Large intestine (tissue), 3 donors: ENCODE results near the gene BECN2. TPM values are rescaled to one million over a fixed set of nuclear protein-coding genes. Genes with fewer than 3 reads are reported as not detected.

Experiments
- DNase-seq, 2 donors: peaks; one replicate each; pipeline versions ENCODE4 v3.0.0 to v3.0.0-alpha.2; 2013
- H3K27ac ChIP-seq: one replicate; pipeline ENCODE4 v1.5.1; 2013; ENCODE audit warnings: low read length
- H3K27me3 ChIP-seq: 2 replicates; pipeline ENCODE4 v1.6.1; 2013; ENCODE audit warnings: low read length; ENCODE audit not compliant: control insufficient read depth, insufficient read depth
- H3K36me3 ChIP-seq: 2 replicates; pipeline ENCODE4 v1.6.1; 2013; ENCODE audit warnings: low read length; ENCODE audit not compliant: control insufficient read depth, insufficient read depth
- H3K4me1 ChIP-seq: one replicate; pipeline ENCODE4 v1.6.1; 2013; ENCODE audit warnings: low read length; ENCODE audit not compliant: control insufficient read depth, insufficient read depth
- H3K4me3 ChIP-seq: one replicate; pipeline ENCODE4 v1.5.1; 2013; ENCODE audit warnings: low read length
- H3K9me3 ChIP-seq: one replicate; pipeline ENCODE4 v1.6.1; 2013; ENCODE audit warnings: mild to moderate bottlenecking, low read depth, low read length, moderate library complexity; ENCODE audit not compliant: control insufficient read depth
- WGBS: methylation state at CpG from one replicate; pipeline ENCODE4 v1.1.5; 2013; ENCODE audit warnings: low lambda C conversion rate; ENCODE audit not compliant: insufficient coverage; 5-methylcytosine and 5-hydroxymethylcytosine counted together
- polyA plus RNA-seq: library from polyadenylated mRNA; unstranded; fragments of 120-200 nt; gene quantifications from one replicate; pipeline ENCODE4 v1.2.1, GENCODE V29; 2013

The BECN2 gene
- polyA plus RNA-seq, 1 donor = not detected

DNA sequence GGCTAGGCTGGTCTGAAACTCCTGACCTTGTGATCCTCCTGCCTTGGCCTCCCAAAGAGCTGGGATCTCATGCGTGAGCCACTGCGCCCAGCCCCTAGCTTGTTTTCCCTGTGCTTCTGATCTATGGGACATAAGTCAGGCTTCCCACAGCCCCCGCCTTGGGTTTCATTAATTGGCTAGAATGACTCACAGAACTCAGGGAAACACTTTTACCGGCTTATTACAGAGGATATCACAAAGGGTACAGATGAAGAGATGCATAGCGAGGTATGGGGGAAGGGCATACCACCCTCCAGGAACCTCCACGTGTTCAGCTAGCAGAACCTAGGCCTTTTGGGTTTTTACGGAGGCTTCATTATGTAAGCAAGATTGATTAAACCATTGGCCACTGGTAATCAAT lies 42.9 kb downstream of the BECN2 start:
- WGBS = no CpG with 5 or more reads among the region's 7 CpGs
- no peaks in the 10 kb centered on the region for H3K27me3 ChIP-seq

DNA sequence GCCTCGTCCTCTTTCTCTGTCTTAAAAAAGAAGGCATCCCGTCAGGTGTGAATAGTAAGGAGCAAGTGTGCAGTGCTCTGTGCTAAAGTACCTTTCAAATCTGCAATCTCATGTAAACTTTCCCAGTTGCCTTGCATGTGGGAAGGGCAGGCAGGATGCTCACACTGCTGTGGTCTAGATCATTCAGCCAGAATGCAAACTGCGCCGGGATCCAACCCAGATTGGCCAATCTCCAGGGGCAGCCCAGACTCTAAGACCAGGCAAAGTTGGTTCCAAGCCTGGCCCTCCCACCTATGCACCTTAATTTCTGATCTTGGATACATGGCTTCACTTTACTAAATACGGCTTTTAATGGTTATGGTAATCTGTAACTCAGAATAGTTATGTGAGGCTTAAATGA lies 44.5 kb downstream of the BECN2 start:
- WGBS = no CpG with 5 or more reads among the region's 5 CpGs
- Histone ChIP-seq H3K4me3 (no peak overlapping the region), H3K4me1 (peaks cover 5% of the 10 kb centered on the region), H3K36me3 (no peaks in the 10 kb centered on the region), H3K27me3 (no peaks in the 10 kb centered on the region), H3K27ac (no peak overlapping the region), H3K9me3 (no peaks in the 10 kb centered on the region)
- no peak for DNase-seq

More for the DNA sequence above, 42.9 kb downstream of the BECN2 start:
- Histone ChIP-seq H3K27ac (no peak overlapping the region), H3K4me3 (no peak overlapping the region), H3K36me3 (no peaks in the 10 kb centered on the region), H3K9me3 (no peaks in the 10 kb centered on the region), H3K4me1 (peaks cover 5% of the 10 kb centered on the region)
- DNase-seq = no peak

DNA sequence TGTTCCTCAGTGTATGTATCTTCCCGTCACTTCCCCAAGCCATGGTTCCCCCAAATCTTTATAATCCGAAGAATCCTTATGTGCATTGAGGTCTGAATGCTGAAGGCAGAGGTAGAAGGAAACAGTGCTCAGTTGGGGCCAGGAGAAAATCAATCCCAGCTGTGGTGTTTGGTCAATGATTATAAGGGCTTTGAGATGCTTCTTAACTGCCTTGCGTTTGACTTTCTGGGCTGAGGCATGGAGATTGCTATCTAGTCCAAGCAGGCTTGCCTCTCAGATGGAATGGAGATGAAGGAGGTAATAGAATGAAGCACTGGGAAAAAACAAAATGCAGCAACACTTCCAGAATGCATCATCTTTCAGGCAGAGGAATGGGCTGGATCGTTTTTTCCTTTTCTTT lies 44.9 kb downstream of the BECN2 start:
- Histone ChIP-seq H3K9me3 (no peaks in the 10 kb centered on the region), H3K27ac (no peak overlapping the region), H3K4me1 (peaks cover 5% of the 10 kb centered on the region), H3K36me3 (no peaks in the 10 kb centered on the region), H3K4me3 (no peak overlapping the region), H3K27me3 (no peaks in the 10 kb centered on the region)
- 100% methylated on average over 1 of the region's 4 CpGs for WGBS
- DNase-seq = no peak

DNA sequence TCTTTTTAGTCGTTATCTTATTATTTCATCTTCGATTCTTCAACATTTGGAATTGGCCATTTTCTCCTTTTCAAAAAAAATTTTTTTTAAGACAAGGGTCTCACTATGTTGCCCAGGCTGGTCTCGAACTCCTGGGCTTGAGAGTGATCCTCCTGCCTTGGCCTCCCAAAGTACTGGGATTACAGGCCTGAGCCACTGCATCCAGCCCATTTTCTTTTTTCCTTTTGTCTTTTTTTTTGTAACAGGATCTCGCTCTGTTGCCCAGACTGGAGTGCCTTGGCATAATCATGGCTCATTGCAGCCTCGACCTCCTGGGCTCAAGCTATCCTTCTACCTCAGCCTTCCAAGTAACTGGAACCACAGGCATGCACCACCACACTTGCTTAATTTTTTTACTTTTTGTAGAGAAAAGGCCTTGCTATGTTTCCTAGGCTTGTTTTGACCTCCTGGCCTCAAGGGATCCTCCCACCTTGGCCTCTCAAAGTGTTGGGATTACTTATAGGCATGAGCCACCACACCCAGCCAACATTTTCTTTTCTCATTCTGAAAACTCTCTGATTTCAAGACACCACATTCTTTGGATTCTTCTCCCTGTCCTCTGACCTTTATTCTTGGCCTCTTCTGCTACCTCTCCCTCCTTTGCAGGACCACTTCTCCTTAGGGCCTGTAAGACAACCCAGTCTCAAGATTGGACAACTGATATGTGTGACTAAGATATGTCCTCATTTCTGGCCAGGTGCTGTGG lies 47.4 kb downstream of the BECN2 start:
- no peak for DNase-seq
- no peak overlapping the region for H3K27ac ChIP-seq
- no peaks in the 10 kb centered on the region for H3K4me1 ChIP-seq
- WGBS = 100% methylated on average over 3 of the region's 5 CpGs
- H3K4me3 ChIP-seq = no peak overlapping the region
- H3K27me3 ChIP-seq = no peaks in the 10 kb centered on the region
- H3K9me3 ChIP-seq = no peaks in the 10 kb centered on the region
- H3K36me3 ChIP-seq = no peaks in the 10 kb centered on the region

DNA sequence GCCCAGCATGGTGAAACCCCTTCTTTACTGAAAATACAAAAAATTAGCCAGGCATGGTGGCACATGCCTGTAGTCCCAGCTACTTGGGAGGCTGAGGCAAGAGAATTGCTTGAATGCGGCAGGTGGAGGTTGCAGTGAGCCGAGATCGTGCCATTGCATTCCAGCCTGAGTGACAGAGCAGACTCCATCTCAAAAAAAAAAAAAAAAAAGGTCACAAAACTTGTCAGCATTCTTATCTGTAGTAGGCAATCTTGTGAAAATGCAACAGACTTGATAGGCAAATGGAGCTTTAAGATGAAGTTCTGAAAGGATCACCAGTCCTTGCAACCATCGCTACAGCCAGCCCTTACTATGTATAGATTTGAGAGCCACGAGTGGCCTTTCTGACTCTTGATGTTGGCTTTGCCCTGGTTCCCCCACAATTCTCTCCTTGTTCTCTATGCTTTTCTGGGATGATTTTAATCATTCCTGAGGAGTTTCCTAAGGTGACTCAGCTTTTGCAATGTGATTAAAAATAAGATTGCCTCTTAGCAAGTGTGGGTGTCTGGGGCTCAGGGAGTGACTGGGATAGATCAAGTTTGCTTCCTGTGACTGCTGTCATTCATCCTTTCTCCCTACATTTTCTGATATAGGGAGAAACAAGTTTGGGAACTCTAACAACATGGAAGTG lies 48.4 kb downstream of the BECN2 start:
- Histone ChIP-seq H3K4me1 (no peaks in the 10 kb centered on the region), H3K36me3 (no peaks in the 10 kb centered on the region), H3K9me3 (no peaks in the 10 kb centered on the region), H3K4me3 (no peak overlapping the region), H3K27ac (no peak overlapping the region), H3K27me3 (no peaks in the 10 kb centered on the region)
- WGBS = no CpG with 5 or more reads among the region's 5 CpGs
- DNase-seq = no peak

DNA sequence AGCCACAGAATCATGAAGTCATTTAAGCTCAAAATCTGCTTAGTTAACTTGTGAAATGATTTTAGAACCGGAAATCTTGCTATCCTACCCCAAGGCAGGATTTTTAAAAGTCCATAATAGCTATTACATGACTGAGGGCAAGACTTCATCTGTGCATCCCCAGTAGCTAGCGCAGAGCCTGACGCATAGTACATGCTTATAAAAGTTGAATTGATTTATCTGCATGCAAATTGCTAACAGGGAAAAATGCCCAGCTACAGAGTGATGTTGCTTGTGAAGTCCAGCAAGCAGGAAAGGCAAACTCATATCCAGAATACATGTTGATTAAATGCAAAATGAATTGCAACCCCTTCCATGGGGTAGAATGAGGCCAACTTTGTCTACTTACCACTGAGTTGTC lies 49.4 kb downstream of the BECN2 start:
- no peaks in the 10 kb centered on the region for H3K4me1 ChIP-seq
- no peak overlapping the region for H3K27ac ChIP-seq
- WGBS = no CpG with 5 or more reads among the region's 3 CpGs
- no peaks in the 10 kb centered on the region for H3K27me3 ChIP-seq
- no peaks in the 10 kb centered on the region for H3K36me3 ChIP-seq
- H3K9me3 ChIP-seq = no peaks in the 10 kb centered on the region
- DNase-seq = no peak
- H3K4me3 ChIP-seq = no peak overlapping the region

Other genes starting within 250 kb of the BECN2 start
- 5.3 TPM for gene EXO1, start 109.6 kb upstream of the BECN2 start, polyA plus RNA-seq
- 0.72 TPM for gene MAP1LC3C, start 41.3 kb downstream of the BECN2 start, polyA plus RNA-seq